ENCODE data around the gene PAM.

Gene PAM

GRCh38 chr5:102941111-102941510 lies 186.0 kb downstream of the PAM start:
- Histone ChIP-seq H3K4me1 (no peaks in the 10 kb centered on the region; the same call in 1 of the 2 replicates), H3K27me3 (no peaks in the 10 kb centered on the region), H3K9me3 (no peaks in the 10 kb centered on the region), H3K4me3 (ENCODE audit: low read depth, low read length) (no peak overlapping the region), H3K36me3 (no peaks in the 10 kb centered on the region)
- no peak for DNase-seq
- TF ChIP-seq CTCF (IDR thresholded peaks at IDR 0.05; ENCODE audit: low read depth, low read length) = no peak

GRCh38 chr5:102946414-102946813 lies 191.3 kb downstream of the PAM start:
- Histone ChIP-seq H3K4me3 (ENCODE audit: low read depth, low read length) (no peak overlapping the region), H3K27me3 (no peaks in the 10 kb centered on the region), H3K9me3 (no peaks in the 10 kb centered on the region), H3K4me1 (no peaks in the 10 kb centered on the region), H3K36me3 (no peaks in the 10 kb centered on the region)
- DNase-seq = no peak
- TF ChIP-seq CTCF (IDR thresholded peaks at IDR 0.05; ENCODE audit: low read depth, low read length) = no peak

GRCh38 chr5:102946971-102947370 lies 191.9 kb downstream of the PAM start:
- Histone ChIP-seq H3K36me3 (no peaks in the 10 kb centered on the region), H3K4me3 (ENCODE audit: low read depth, low read length) (no peak overlapping the region), H3K27me3 (no peaks in the 10 kb centered on the region), H3K9me3 (no peaks in the 10 kb centered on the region), H3K4me1 (no peaks in the 10 kb centered on the region)
- no peak for DNase-seq
- no peak for TF ChIP-seq CTCF (IDR thresholded peaks at IDR 0.05; ENCODE audit: low read depth, low read length)

- H3K4me3 ChIP-seq (ENCODE audit: low read depth, low read length) = no peak overlapping the region
- TF ChIP-seq CTCF (IDR thresholded peaks at IDR 0.05; ENCODE audit: low read depth, low read length) = no peak
- H3K9me3 ChIP-seq = no peaks in the 10 kb centered on the region
- no peaks in the 10 kb centered on the region for H3K4me1 ChIP-seq
- H3K36me3 ChIP-seq = no peaks in the 10 kb centered on the region
- no peak for DNase-seq
- no peaks in the 10 kb centered on the region for H3K27me3 ChIP-seq
Measured at GRCh38 chr5:102955488-102955887, 200.4 kb downstream of the PAM start.

- TF ChIP-seq CTCF (IDR thresholded peaks at IDR 0.05; ENCODE audit: low read depth, low read length) = no peak
- H3K27me3 ChIP-seq = no peaks in the 10 kb centered on the region
- H3K4me3 ChIP-seq (ENCODE audit: low read depth, low read length) = no peak overlapping the region
- H3K36me3 ChIP-seq = no peaks in the 10 kb centered on the region
- no peaks in the 10 kb centered on the region for H3K4me1 ChIP-seq
- no peaks in the 10 kb centered on the region for H3K9me3 ChIP-seq
- DNase-seq = no peak
Measured at GRCh38 chr5:102956599-102956998, 201.5 kb downstream of the PAM start.

- TF ChIP-seq CTCF (IDR thresholded peaks at IDR 0.05; ENCODE audit: low read depth, low read length) = no peak
- DNase-seq = no peak
- Histone ChIP-seq H3K4me3 (ENCODE audit: low read depth, low read length) (no peak overlapping the region), H3K4me1 (no peaks in the 10 kb centered on the region), H3K9me3 (no peaks in the 10 kb centered on the region), H3K27me3 (no peaks in the 10 kb centered on the region), H3K36me3 (no peaks in the 10 kb centered on the region)
Measured at GRCh38 chr5:102957141-102957540, 202.0 kb downstream of the PAM start.

All from BE2C (cell line).